ENCODE data around the gene DTX3.
"Not testable (repeated sequence)": the region's sequence is repeated elsewhere in the genome, so short reads cannot be mapped to it uniquely, and the experiment has no call there.

DNA sequence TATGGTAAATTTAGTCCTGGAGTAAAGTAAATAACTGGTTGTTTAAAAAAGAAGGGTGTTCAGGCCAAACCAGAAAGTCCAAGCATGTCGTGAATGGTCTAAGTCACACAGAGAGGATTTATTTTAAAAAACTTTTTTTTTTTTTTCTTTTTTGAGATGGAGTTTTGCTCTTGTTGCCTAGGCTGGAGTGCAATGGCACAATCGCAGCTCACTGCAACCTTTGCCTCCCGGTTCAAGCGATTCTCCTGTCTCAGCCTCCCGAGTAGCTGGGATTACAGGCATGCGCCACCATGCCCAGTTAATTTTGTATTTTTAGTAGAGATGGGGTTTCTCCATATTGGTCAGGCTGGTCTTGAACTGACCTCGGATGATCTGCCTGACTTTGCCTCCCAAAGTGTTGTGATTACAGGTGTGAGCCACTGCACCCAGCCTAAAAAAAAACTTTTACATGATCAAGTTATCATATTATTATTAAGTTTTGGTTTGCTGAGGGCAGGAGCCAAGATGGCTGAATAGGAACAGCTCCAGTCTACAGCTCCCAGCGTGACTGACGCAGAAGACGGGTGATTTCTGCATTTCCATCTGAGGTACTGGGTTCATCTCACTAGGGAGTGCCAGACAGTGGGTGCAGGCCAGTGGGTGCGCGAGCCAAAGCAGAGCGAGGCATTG is 41.5 kb downstream of the DTX3 start:
- TF ChIP-seq, protein P1, sequence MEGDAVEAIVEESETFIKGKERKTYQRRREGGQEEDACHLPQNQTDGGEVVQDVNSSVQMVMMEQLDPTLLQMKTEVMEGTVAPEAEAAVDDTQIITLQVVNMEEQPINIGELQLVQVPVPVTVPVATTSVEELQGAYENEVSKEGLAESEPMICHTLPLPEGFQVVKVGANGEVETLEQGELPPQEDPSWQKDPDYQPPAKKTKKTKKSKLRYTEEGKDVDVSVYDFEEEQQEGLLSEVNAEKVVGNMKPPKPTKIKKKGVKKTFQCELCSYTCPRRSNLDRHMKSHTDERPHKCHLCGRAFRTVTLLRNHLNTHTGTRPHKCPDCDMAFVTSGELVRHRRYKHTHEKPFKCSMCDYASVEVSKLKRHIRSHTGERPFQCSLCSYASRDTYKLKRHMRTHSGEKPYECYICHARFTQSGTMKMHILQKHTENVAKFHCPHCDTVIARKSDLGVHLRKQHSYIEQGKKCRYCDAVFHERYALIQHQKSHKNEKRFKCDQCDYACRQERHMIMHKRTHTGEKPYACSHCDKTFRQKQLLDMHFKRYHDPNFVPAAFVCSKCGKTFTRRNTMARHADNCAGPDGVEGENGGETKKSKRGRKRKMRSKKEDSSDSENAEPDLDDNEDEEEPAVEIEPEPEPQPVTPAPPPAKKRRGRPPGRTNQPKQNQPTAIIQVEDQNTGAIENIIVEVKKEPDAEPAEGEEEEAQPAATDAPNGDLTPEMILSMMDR (IDR thresholded peaks at IDR 0.05): not testable (repeated sequence)
- not testable (repeated sequence) for TF ChIP-seq POLR2A (IDR thresholded peaks at IDR 0.05)

Measured in body of pancreas (tissue), 4 donors.